ENCODE data around the gene DDX54. TPM values are rescaled to one million over a fixed set of nuclear protein-coding genes. Genes with fewer than 3 reads are reported as not detected.

DDX54 gene
- total RNA-seq, 1 donor from 2014 or later, result 118 TPM

DNA sequence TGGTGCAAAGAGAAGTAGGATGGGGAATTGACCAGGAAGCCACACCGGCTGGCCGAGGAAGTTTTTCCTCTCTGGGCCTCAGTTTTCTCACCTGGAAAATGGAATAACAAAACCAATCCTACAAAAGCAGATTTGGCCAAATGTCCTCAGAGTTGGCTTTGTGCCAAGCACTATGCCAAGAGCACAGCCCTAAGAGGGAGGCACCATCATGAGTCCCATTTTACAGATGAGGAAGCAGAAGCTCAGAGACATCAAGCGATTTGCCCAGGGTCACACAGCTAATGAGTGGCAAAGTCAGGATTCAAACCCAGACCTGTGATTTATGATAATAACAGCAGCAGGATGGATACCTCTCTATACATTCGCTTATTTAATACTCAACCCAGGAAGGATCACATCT, 77.0 kb downstream of the DDX54 start:
- Mint-ChIP-seq H3K4me1 (ENCODE audit: low read depth) (no peaks in the 10 kb centered on the region), H3K27me3 (ENCODE audit: low read depth) (no peaks in the 10 kb centered on the region), H3K9me3 (no peaks in the 10 kb centered on the region), H3K4me3 (ENCODE audit: low read depth) (no peak overlapping the region), H3K36me3 (ENCODE audit: low read depth) (no peaks in the 10 kb centered on the region), H3K27ac (no peak overlapping the region)
- intact Hi-C loops (cut with micrococcal nuclease), result no loop called here
- DNase-seq (ENCODE audit: low spot score), result no peak

Other genes with a start within 250 kb of the DDX54 start
- gene OAS3, start 247.0 kb downstream of the DDX54 start, total RNA-seq, result 27.2 and 29.6 TPM in 2 replicates
- 86.4 and 88.3 TPM in 2 replicates for gene OAS2, start 207.0 kb downstream of the DDX54 start, total RNA-seq
- 0.16 TPM in 1 of 2 replicates, not detected in the other for gene DTX1, start 128.7 kb downstream of the DDX54 start, total RNA-seq
- 2.2 TPM in 2 replicates for gene RASAL1, start 49.7 kb downstream of the DDX54 start, total RNA-seq
- gene CFAP73, start 35.8 kb downstream of the DDX54 start, total RNA-seq, result 0.14 TPM in 1 of 2 replicates, not detected in the other
- 26.8 and 27.2 TPM in 2 replicates for gene RITA1, start 243 bp upstream of the DDX54 start, total RNA-seq
- gene TPCN1, start 36.0 kb upstream of the DDX54 start, total RNA-seq, result 44.9 and 47.5 TPM in 2 replicates
- 20.8 and 23.5 TPM in 2 replicates for gene SLC8B1, start 149.6 kb upstream of the DDX54 start, total RNA-seq
- gene PLBD2, start 173.1 kb upstream of the DDX54 start, total RNA-seq, result 16.2 and 18.6 TPM in 2 replicates
- gene SDS, start 218.4 kb upstream of the DDX54 start, total RNA-seq, result not detected in 2 replicates
- gene SDSL, start 236.9 kb upstream of the DDX54 start, total RNA-seq, result 0.46 and 0.67 TPM in 2 replicates

Measured in activated T-helper 2 cell treated with anti-CD3 and anti-CD28 coated beads, Interferon-gamma antibody, Interleukin-2, Interleukin-4, amounts not matched to agents 10 μg/mL and 5 μg/mL and 100 μg/mL, durations not matched to agents 14 hours and 24 hours and 36 hours (primary cell).